Measurements from ENCODE around the gene ITGBL1. TPM values are rescaled to one million over a fixed set of nuclear protein-coding genes. Genes with fewer than 3 reads are reported as not detected.

Gene ITGBL1
- total RNA-seq, 1 donor, result not detected

DNA sequence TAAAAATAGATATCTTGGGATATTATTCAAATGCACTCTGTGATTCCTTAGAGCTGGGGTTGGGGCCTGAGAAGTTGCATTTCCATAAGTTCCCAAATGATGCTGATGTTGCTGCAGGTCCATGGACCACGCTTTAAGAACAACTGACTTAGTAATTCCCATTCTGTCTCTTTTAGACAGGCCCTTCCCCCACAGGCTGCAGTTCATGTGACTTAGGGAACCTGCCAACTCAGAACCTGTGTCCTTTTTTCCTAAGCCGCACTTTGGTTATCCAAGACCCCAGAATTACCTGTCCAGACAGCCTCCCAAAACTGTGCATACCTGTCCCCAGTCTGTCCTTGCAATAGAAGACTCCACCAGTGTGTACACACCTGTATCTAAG, 1.7 kb upstream of the ITGBL1 start:
- DNase-seq (ENCODE audit: low read depth in 2 of 3, low spot score in 2 of 3), result no peak

DNA sequence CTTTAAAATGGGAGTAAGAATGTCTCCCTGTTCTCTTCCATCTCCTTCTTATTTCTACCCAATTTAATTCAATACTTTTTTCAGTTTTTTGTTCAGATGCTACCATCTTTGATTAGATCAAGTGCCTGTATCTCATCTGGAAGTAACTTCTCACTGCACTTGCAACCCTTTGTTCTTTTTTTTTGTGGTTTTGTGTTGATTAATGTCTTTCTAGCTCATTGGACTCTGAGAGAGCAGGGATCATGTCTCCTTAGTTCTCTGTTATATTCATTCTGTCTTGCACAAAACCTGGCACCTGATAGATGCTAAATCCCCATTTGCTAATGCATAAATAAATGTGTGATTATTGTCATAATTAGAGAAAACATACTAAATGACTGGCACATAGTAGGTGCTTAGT, 834 bp upstream of the ITGBL1 start:
- DNase-seq (ENCODE audit: low read depth in 2 of 3, low spot score in 2 of 3), result no peak

DNA sequence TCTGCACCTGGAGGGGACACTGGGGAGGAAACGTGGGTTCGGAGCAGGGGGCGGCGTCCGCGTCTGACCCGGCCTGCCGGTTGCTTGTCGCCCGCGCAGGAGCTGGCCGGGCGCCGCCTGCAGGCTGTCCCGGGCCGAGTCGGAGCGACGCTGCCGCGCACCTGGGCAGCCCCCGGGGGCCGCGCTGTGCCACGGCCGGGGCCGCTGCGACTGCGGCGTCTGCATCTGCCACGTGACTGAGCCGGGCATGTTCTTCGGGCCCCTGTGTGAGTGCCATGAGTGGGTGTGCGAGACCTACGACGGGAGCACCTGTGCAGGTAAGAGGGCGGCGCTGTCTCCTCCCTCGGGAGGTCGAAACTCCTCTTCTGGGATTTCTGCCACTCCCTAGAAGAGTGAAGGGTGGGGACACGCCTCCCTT, 1.3 kb downstream of the ITGBL1 start:
- no peak for DNase-seq (ENCODE audit: low read depth in 2 of 3, low spot score in 2 of 3)

DNA sequence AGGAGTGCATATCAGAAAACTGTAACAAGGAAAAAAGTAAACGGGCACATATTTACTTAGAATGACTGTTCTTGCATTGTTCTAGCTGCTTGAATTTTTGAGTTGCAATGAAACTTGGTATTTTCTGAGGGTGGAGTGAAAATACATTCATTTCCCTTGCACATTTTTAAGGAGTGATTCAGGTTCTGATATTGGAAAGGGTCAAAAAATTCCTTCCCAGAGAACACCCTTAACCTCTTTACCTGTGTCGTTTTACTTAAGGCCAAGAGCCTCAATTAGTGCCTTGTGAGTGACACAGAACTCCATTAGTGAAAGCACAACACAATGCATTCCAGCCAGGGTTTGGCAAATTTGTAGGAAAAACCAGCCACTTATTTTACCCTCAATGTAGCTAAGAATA, 2.3 kb downstream of the ITGBL1 start:
- DNase-seq (ENCODE audit: low read depth in 2 of 3, low spot score in 2 of 3), result no peak

DNA sequence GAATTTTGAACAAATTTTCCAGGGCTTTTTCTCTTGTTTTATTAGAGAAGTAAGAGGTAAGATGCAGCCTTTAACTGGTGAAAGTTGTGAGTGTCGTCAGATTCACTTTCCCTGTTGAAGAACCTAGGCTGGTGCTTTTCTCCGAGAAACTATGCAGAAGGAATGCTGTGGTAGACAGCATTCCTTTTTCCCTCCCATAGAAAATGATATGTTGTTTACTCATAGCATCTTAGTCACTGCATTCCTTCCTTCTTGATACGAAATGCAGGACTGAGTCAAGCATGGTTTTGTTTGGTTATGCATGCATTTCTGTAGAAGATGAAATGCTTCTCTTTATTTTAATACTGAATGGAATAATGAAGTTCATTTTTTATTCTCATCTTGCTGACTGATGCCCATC, 3.4 kb downstream of the ITGBL1 start:
- no peak for DNase-seq (ENCODE audit: low read depth in 2 of 3, low spot score in 2 of 3)

DNA sequence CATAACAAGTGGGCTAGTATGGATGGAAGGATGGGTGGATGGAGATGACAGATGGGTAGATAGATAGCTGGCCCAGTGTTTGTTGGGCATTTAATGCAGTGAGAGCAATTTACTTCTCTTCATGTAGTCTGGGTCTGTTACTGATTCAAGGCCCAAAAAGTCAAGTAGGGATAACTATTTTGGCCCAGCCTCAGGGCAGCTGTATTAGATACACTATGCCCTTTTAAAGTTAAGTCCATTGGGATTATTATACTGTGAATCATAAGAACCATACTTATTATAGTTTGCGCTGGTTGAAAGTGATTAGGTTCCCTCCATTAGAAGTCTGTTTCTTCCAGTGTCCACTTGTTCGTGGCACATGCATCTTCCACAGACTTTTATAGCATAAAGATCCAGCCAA, 4.7 kb downstream of the ITGBL1 start:
- no peak for DNase-seq (ENCODE audit: low read depth in 2 of 3, low spot score in 2 of 3)

DNA sequence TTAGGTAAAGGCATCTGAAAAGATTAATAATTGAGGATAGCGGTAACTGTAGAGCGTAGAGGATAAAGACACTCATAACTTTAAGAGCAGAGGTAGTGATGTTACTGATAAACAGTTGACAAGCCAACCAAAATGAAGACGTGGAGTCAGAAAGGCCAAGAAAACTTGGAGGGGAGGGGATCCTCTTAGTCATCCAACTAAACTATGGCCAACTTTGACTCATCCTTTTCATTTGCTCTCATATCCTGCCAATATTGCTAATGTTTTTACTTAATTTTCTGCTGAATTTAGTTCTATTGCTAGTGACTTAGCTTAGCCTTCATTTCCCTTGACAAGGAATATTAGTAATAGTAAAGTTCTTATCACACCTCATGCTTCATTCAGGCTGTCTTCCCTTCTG, 13.4 kb downstream of the ITGBL1 start:
- no peak for DNase-seq (ENCODE audit: low read depth in 2 of 3, low spot score in 2 of 3)

DNA sequence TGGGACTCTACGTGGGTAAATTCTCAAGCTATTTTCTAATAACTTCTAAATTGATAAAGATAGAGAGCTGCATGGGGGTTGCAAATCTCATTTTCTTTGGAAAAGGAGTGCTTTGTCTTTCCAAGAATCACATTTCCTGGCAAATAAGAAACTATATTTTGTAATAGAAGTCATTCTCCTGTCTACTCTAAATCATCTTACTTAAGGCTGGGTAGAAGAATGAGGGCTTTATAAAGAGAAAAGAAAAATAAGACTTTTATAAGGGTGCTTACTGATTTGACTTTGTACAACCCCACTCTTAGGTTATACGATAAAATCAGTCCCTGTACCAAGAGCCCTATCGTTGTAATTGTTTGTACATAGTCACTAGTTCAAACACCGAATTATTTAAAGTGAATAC, 14.9 kb downstream of the ITGBL1 start:
- DNase-seq (ENCODE audit: low read depth in 2 of 3, low spot score in 2 of 3), result no peak

DNA sequence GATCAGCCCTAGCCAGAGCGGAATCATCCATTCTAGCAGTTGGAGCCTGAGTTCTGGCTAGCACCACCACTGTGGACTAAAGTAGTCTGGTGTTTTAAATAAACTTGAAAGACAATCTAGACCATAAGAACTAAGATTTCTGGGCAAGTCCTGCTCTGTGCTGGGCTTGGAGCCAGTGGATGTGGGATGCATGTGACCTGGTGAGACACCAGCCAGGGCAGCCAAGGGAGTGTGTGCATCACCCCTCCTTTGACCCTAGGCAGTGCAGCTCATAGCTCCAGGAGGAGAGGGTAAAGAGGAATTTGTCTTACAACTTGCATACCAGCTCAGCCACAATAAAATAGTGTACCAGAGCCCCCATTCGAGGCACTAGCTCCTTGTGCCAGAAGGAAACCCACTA, 21.0 kb downstream of the ITGBL1 start:
- DNase-seq (ENCODE audit: low read depth in 2 of 3, low spot score in 2 of 3), result no peak

DNA sequence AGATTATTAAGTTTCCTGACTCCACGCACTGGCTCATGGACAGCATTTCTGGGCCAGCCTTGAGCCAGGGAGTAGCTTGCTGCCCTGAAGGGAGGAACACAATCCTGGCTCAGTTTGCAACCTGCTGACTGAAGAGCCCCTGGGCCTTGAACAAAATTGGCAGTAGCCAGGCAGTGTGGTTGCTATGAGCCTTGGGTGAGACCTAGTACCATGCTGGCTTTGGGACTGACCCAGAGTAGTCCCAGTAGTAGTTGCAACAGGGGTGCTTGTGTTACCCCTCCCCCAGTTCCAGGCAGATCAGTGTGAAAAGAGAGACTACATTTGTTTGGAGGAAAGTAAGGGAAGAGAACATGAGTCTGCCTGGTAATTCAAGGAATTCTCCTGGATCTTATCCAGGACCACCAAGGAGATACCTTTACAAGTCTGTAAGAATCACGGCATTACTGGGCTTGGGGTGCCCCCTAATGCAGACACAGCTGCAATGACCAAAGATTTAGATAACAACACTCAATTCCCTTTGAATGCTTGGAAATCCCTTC, 22.0 kb downstream of the ITGBL1 start:
- DNase-seq (ENCODE audit: low read depth in 2 of 3, low spot score in 2 of 3), result no peak

DNA sequence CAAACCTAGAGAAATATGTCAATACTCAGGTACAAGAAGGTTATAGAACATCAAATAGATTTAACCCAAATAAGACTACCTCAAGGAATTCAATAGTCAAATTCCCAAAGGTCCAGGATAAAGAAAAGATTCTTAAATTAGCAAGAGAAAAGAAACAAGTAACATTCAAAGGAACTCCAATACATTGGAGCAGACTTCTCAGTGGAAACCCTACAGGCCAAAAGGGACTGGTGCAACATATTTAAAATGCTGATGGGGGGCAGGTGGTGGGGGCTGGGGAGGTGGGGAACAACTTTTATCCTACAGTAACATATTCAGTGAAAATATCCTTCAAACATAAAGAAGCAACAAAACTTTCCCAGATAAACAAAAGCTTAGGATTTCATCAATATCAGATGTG, 23.1 kb downstream of the ITGBL1 start:
- DNase-seq (ENCODE audit: low read depth in 2 of 3, low spot score in 2 of 3), result no peak

DNA sequence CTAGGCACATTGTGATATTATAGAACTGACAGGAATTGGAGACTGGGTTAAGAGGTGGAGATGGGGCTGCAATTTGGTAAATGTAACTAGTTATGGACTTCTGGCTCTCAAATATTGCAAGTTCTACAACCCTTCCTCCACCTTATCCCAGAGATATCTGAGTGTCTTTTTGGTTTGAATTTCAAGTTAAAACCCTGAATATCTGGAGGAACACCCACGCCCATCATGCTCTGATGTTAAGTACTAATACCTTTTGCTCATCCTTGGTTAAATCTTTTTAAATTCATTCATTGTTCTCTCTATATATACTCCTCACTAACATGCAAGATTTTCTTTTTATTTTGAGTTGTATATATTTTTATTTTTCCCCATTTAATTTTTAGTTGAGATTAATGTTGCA, 28.9 kb downstream of the ITGBL1 start:
- DNase-seq (ENCODE audit: low read depth in 2 of 3, low spot score in 2 of 3), result no peak

DNA sequence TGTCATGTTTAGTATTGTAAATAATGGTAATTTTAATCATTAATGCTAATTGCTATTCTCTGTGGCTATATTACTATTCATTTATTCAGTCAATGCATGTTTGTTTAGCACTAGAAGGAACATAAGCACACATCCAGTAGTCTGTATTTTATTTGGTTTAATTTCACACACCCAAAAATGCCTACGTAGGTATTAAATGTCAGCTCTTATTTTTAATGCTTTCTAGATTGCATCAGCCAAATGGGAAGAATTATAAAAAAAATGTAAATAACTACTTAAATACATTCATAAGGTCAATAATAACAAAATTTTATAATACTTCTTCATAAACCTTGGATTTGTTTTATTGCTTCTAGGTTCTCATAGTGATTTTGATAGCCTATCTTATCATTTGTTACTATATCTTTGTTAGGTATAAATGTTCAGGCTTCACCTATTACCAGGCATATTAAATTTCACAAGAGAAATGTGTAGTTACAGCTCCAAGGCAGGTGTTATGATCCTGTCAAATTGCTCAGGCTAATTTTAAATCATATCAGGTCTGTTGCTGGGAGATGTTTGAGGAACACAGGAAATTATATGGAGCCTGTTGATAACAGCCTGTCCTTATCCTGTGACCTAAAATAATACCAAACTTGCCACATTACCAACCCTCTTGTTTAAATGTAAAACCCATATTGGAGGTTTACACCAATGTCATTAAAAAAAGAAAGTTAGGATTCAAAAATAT, 34.4 kb downstream of the ITGBL1 start:
- no peak for DNase-seq (ENCODE audit: low read depth in 2 of 3, low spot score in 2 of 3)

DNA sequence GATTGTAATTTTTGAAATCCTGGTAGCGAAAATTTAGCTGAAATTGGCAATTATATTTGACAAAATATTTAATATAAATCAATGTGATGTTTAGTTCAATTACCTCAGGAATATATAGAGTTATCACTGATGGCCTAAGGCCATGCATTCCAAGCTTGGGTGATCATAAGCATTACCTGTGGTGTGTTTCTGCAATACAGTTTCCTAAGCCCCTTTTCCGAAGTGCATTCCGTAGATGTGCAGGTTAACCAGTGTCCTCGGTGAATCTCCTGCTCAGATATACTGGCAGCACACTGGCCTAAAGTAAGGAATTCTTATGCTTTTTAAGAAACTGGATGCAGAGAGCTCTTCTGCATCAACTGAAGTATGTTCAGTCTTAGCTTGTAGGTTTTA, 35.0 kb downstream of the ITGBL1 start:
- no peak for DNase-seq (ENCODE audit: low read depth in 2 of 3, low spot score in 2 of 3)

DNA sequence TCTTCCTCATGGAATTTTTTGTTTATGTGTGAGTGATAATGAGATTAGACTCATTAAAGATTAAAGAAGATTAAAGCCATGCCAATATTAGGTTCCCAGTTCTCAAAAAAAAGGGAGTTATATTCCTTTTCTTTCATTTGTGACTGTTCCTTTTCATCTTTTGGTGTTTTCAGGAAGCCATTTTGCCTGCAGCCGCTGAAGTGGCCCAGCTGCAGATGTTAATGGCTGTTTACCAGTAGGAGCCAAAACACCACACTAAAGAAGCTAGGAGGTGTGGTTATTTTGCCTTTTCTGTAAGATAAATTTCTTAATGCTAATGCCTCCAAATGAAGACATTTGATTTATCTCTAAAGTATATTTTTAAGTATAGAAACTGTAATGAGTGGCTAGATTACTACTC, 36.3 kb downstream of the ITGBL1 start:
- no peak for DNase-seq (ENCODE audit: low read depth in 2 of 3, low spot score in 2 of 3)

DNA sequence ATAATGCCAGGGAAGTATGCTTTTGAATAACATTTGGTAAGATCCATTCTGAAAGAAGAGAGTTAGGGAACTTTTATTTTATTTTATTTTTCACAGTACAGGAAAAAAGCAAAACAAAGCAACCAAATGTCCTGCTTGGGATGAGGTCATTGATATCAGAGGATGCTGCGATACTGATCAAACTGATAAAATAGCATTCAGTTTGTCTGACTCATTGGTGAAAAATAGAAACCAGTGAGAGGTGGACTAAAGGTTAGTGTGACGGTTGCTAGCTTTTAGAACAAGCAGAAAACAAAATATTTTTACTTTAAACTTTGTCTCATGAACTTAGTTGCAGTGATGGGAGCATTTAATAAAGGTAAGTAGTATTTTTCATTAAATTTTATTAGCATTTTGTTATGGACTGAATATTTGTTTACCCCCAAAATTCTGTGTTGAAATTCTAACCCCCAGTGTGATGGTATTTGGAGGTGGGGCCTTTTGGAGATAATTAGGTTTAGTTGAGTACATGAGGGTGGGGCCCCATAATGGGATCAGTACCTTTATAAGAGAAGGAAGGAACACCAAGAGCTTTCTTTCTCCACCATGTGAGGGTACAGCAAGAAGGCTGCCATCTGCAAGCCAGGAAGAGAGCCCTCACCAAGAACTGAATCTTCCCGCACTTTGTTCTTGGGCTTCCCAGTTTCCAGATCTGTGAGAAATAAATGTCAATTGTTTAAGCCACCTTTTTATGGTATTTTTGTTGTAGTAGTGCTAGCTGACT, 37.3 kb downstream of the ITGBL1 start:
- DNase-seq (ENCODE audit: low read depth in 2 of 3, low spot score in 2 of 3), result no peak

DNA sequence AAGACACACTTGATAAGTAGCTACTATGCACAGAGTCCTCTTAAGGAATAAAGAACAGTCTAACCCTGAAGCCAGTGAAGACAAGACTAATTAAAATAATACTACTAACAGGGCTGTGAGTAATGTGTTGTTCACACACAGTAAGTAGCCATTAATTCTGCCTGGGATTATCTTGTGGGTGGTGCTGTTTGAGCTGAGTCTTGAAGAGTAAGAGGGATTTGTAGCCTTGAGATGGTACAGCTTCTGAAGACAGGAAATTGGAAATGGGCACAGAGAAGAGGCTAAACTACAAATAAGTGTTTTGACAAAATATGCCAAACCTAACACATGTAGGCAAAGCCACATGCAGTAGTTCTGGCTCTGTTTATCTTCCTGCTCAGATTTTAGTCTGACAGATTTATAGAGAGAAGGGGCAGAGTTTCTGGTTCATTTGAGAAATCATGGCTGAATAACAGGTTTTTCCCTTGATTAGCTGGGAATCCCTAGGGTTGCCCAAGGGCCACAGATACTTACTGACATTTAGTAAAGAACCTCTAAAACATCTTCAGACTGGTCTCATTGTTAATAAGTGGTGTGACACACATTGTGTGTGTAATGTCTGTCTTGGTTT, 38.0 kb downstream of the ITGBL1 start:
- no peak for DNase-seq (ENCODE audit: low read depth in 2 of 3, low spot score in 2 of 3)

DNA sequence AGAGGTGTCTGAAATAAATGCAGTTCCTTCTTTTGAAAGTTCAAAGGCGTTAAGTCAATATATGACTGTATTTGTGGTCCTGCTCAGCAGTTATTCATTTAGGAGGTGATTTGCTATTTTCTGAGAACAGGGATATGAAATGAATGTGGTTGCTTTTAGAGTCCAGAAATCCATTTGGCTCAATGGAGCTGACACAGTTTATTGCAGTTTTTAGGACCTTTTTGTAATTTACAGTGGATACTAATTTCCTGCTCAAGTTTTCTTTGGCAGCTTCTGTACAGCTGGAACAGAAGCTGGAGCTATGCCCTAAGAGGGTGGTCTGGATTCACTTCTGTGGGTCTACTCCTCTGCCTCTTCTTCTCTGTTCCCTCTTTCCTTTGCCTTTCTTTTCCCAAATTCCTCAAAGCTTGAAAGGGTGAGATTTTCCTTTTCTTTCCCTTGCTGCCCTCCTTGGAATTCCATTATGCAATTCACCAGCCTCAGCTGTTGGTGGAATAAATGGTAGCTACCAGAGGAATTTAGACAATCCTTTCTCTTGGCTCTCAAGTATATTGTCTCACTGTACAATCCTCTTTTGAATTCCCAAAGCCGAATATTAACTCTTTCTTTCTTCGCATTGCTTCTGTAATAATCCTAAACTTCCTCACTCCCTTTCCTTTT, 39.9 kb downstream of the ITGBL1 start:
- DNase-seq (ENCODE audit: low read depth in 2 of 3, low spot score in 2 of 3), result no peak

DNA sequence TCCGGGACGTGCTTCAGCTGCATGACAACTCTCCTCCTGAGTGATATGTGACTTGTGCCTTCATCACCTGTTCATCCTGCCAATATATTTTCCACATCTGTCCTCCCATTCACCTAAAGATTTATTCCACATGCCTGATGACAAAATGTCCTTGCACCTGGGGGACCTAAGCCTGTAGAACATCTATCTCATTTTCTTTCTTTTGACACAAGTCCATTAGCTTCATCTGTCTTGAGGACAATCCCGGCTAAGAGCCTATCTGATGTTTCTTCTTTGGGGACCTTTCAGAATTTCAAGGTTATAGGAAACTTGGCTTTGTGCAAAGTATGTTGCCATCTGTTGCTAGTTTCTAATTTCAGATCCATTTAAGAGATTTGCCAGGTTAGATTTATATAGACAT, 41.1 kb downstream of the ITGBL1 start:
- no peak for DNase-seq (ENCODE audit: low read depth in 2 of 3, low spot score in 2 of 3)

DNA sequence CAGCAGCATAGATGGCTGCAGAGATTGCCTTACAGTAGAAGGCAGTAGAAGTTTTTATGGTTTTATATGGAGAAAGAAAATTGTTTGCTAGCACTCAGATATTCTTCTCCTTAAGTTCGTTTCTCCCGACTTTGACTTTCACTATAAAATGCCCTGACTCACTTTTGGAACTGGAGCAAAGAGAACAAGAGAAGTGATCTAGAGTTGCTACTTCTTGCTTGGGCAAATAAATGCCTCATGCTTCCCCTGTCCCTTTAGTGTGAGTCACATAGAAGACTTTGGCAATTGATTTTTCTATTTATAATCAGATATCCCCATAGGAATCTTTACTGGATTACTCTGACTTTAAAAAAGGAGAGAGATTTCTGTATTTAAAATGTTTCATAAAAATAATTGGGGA, 46.9 kb downstream of the ITGBL1 start:
- DNase-seq (ENCODE audit: low read depth in 2 of 3, low spot score in 2 of 3), result no peak

DNA sequence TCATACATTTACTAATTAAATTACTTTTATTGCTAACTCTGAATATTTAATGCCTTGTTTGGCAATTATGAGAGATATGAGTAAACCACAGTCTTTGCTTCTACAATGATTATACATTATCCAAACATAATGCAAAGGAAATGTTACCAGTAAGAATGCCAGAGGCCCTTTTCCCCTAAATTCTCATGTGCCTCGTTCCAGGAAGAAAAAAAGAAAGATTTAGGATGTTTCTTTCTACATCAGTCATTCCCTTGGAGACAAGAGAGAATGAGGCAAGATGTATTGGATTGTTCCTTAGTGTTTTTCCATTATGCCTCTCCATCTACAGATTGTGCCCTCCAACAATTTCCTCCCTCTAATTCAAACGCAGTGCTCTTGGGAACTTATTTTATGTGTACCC, 50.1 kb downstream of the ITGBL1 start:
- no peak for DNase-seq (ENCODE audit: low read depth in 2 of 3, low spot score in 2 of 3)
